ENCODE data around the gene SCNN1G. TPM values are rescaled to one million over a fixed set of nuclear protein-coding genes. Genes with fewer than 3 reads are reported as not detected.

The SCNN1G gene
- total and polyA plus RNA-seq, 2 of the 13 experiments (the other 11 are each of a cell fraction or from before 2014, with no cell fraction given) = not detected

GRCh38 chr16:23240994-23241393 lies 58.4 kb downstream of the SCNN1G start (continued):
- TF ChIP-seq ZBTB44 (CRISPR knock-in tag; IDR thresholded peaks at IDR 0.05) = no peak
- TF ChIP-seq ZSCAN22 (CRISPR knock-in tag; IDR thresholded peaks at IDR 0.05) = no peak
- no peak for TF ChIP-seq ONECUT2 (CRISPR knock-in tag; IDR thresholded peaks at IDR 0.05)
- no peak for TF ChIP-seq FOXK2 (IDR thresholded peaks at IDR 0.05)
- TF ChIP-seq RAD21 (CRISPR knock-in tag; IDR thresholded peaks at IDR 0.05) = no peak
- no peak for TF ChIP-seq ZNF776 (CRISPR knock-in tag; IDR thresholded peaks at IDR 0.05)
- no peak for TF ChIP-seq ZNF136 (CRISPR knock-in tag; IDR thresholded peaks at IDR 0.05; ENCODE audit: low read depth)
- no peak for TF ChIP-seq PBX2 (CRISPR knock-in tag; IDR thresholded peaks at IDR 0.05)
- TF ChIP-seq HMG20B (CRISPR knock-in tag; conservative IDR thresholded peaks at IDR 0.05) = peak; percentile 68; the same call in 1 of the 2 replicates
- no peak for TF ChIP-seq CBX5 (CRISPR knock-in tag; IDR thresholded peaks at IDR 0.05; ENCODE audit: borderline replicate concordance)
- no peak for TF ChIP-seq KDM1A (CRISPR knock-in tag; IDR thresholded peaks at IDR 0.05)
- no peak for TF ChIP-seq ZSCAN20 (CRISPR knock-in tag; IDR thresholded peaks at IDR 0.05; ENCODE audit: borderline replicate concordance)
- no peak for TF ChIP-seq MXD1 (CRISPR knock-in tag; IDR thresholded peaks at IDR 0.05)
- TF ChIP-seq AGO1 (IDR thresholded peaks at IDR 0.05; ENCODE audit: low read depth, low read length, poor library complexity, severe bottlenecking) = no peak
- TF ChIP-seq ZNF710 (CRISPR knock-in tag; IDR thresholded peaks at IDR 0.05; ENCODE audit: borderline replicate concordance) = no peak
- no peak for TF ChIP-seq ZC3H13 (CRISPR knock-in tag; IDR thresholded peaks at IDR 0.05)
- no peak for TF ChIP-seq HOXA9 (CRISPR knock-in tag; IDR thresholded peaks at IDR 0.05; ENCODE audit: borderline replicate concordance)
- TF ChIP-seq ZNF720 (CRISPR knock-in tag; IDR thresholded peaks at IDR 0.05) = no peak
- peak; percentile 90 for TF ChIP-seq GFI1 (CRISPR knock-in tag; IDR thresholded peaks at IDR 0.05; ENCODE audit: borderline replicate concordance)
- TF ChIP-seq RERE (CRISPR knock-in tag; IDR thresholded peaks at IDR 0.05; ENCODE audit: low read depth) = peak; percentile 93; the same call in 1 of the 2 replicates
- no peak for TF ChIP-seq FOXP1 (IDR thresholded peaks at IDR 0.05)
- peak; percentile 73 for TF ChIP-seq FOXP1 (CRISPR knock-in tag; IDR thresholded peaks at IDR 0.05)

All from HepG2 (cell line).